ENCODE data around the gene STAT2. TPM values are rescaled to one million over a fixed set of nuclear protein-coding genes. Genes with fewer than 3 reads are reported as not detected.

STAT2 gene
- polyA plus RNA-seq, 1 donor (not counting 4 experiments of a cell fraction or from before 2014, with no cell fraction given): 95.8 TPM

- Histone ChIP-seq H3K4me1 (ENCODE audit: control insufficient read depth, extremely low read depth, insufficient read depth, low read length) (peaks cover 32% of the 10 kb centered on the region), H3K4me2 (ENCODE audit: control insufficient read depth, extremely low read depth, insufficient read depth, low read depth, low read length) (no peak overlapping the region), H3K9me1 (ENCODE audit: control insufficient read depth, extremely low read depth, insufficient read depth, low read length) (no peaks in the 10 kb centered on the region), H3K9me3 (ENCODE audit: control insufficient read depth, low read depth, low read length) (no peaks in the 10 kb centered on the region), H2AFZ (ENCODE audit: control insufficient read depth, low read length) (no peak overlapping the region), H3K36me3 (ENCODE audit: control insufficient read depth in 2 of 2, extremely low read depth in 1 of 2, insufficient read depth in 2 of 2, low read length in 2 of 2) (peaks cover 6 to 9% of the 10 kb centered on the region in 2 experiments), H3K27ac (ENCODE audit: control insufficient read depth, insufficient read depth, low read length) (no peak overlapping the region), H3K79me2 (ENCODE audit: control insufficient read depth, insufficient read depth, low read length) (peaks cover 67% of the 10 kb centered on the region), H3K9ac (ENCODE audit: control insufficient read depth, extremely low read depth, insufficient read depth, low read length) (no peak overlapping the region), H3K27me3 (ENCODE audit: control insufficient read depth, extremely low read depth, insufficient read depth, low read length) (no peaks in the 10 kb centered on the region), H4K20me1 (ENCODE audit: control insufficient read depth, extremely low read depth, insufficient read depth, low read length) (peaks cover 4% of the 10 kb centered on the region), H3K4me3 (ENCODE audit: control insufficient read depth in 2 of 3, extremely low read depth in 1 of 3, insufficient read depth in 2 of 3, low read depth in 1 of 3, low read length in 3 of 3) (no peak overlapping the region)
- TF ChIP-seq EZH2 (IDR thresholded peaks at IDR 0.05; ENCODE audit: low read length) (no peak), CTCF (optimal IDR thresholded peaks at IDR 0.05 in 1 of 3, IDR thresholded peaks at IDR 0.05 in 1 of 3, conservative IDR thresholded peaks at IDR 0.05 in 1 of 3; ENCODE audit: extremely low read depth in 1 of 3, insufficient read depth in 2 of 3, low read length in 3 of 3) (no peak)
- DNase-seq (ENCODE audit: low read depth, low spot score) (no peak), FAIRE-seq (no peak)
- dilution Hi-C loops (cut with MboI; ENCODE audit: extremely low pct_ligation_motif_present, low sequenced_read_pairs): no loop called here
Measured at GRCh38 chr12:56296295-56296694, 63.6 kb downstream of the STAT2 start.

GRCh38 chr12:56293795-56294194 lies 66.1 kb downstream of the STAT2 start:
- dilution Hi-C loops (cut with MboI; ENCODE audit: extremely low pct_ligation_motif_present, low sequenced_read_pairs): no loop called here
- H4K20me1 ChIP-seq (ENCODE audit: control insufficient read depth, extremely low read depth, insufficient read depth, low read length): peaks cover 4% of the 10 kb centered on the region
- H3K27me3 ChIP-seq (ENCODE audit: control insufficient read depth, extremely low read depth, insufficient read depth, low read length): no peaks in the 10 kb centered on the region

More at GRCh38 chr12:56293795-56294194, 66.1 kb downstream of the STAT2 start:
- H3K4me1 ChIP-seq (ENCODE audit: control insufficient read depth, extremely low read depth, insufficient read depth, low read length): peaks cover 25% of the 10 kb centered on the region
- no peak overlapping the region for H3K4me2 ChIP-seq (ENCODE audit: control insufficient read depth, extremely low read depth, insufficient read depth, low read depth, low read length)
- TF ChIP-seq CTCF (optimal IDR thresholded peaks at IDR 0.05 in 1 of 3, IDR thresholded peaks at IDR 0.05 in 1 of 3, conservative IDR thresholded peaks at IDR 0.05 in 1 of 3; ENCODE audit: extremely low read depth in 1 of 3, insufficient read depth in 2 of 3, low read length in 3 of 3): no peak
- no peak for TF ChIP-seq EZH2 (IDR thresholded peaks at IDR 0.05; ENCODE audit: low read length)
- peaks cover 9% of the 10 kb centered on the region in 2 experiments for H3K36me3 ChIP-seq (ENCODE audit: control insufficient read depth in 2 of 2, extremely low read depth in 1 of 2, insufficient read depth in 2 of 2, low read length in 2 of 2)
- H3K9me1 ChIP-seq (ENCODE audit: control insufficient read depth, extremely low read depth, insufficient read depth, low read length): no peaks in the 10 kb centered on the region
- DNase-seq (ENCODE audit: low read depth, low spot score): no peak
- no peak overlapping the region for H3K9ac ChIP-seq (ENCODE audit: control insufficient read depth, extremely low read depth, insufficient read depth, low read length)
- H3K79me2 ChIP-seq (ENCODE audit: control insufficient read depth, insufficient read depth, low read length): peaks cover 74% of the 10 kb centered on the region
- no peak overlapping the region for H3K4me3 ChIP-seq (ENCODE audit: control insufficient read depth in 2 of 3, extremely low read depth in 1 of 3, insufficient read depth in 2 of 3, low read depth in 1 of 3, low read length in 3 of 3)
- H2AFZ ChIP-seq (ENCODE audit: control insufficient read depth, low read length): no peak overlapping the region
- no peak overlapping the region for H3K27ac ChIP-seq (ENCODE audit: control insufficient read depth, insufficient read depth, low read length)
- FAIRE-seq: no peak
- no peaks in the 10 kb centered on the region for H3K9me3 ChIP-seq (ENCODE audit: control insufficient read depth, low read depth, low read length)

Small RNA genes lying within 50 kb of the gene (small RNA-seq; reads per million reads assigned to genes)
- 0.07 to 1.7 (median 0.25) reads per million in 3 experiments for gene RNU7-40P (ENCODE audit: insufficient read length in 3 of 3, low read depth in 3 of 3, low replicate concordance in 1 of 3)

Other genes with a start within 250 kb of the STAT2 start
- 7,566 to 10,481 TPM (median 10,062 TPM) in 3 replicates for gene RPL41, start 243.5 kb downstream of the STAT2 start, polyA plus RNA-seq
- 0.81 to 1.0 TPM (median 0.85 TPM) in 3 replicates for gene ZC3H10, start 241.8 kb downstream of the STAT2 start, polyA plus RNA-seq
- gene ESYT1, start 231.8 kb downstream of the STAT2 start, polyA plus RNA-seq: 140 to 205 TPM (median 141 TPM) in 3 replicates
- gene MYL6B, start 207.5 kb downstream of the STAT2 start, polyA plus RNA-seq: 42.3 to 44.9 TPM (median 44.9 TPM) in 3 replicates
- gene MYL6, start 201.7 kb downstream of the STAT2 start, polyA plus RNA-seq: 3,666 to 4,542 TPM (median 4,521 TPM) in 3 replicates
- gene SMARCC2, start 170.6 kb downstream of the STAT2 start, polyA plus RNA-seq: 23.3 to 37.6 TPM (median 32.5 TPM) in 3 replicates
- 42.2 to 62.0 TPM (median 49.7 TPM) in 3 replicates for gene RNF41, start 138.2 kb downstream of the STAT2 start, polyA plus RNA-seq
- 45.6 to 53.5 TPM (median 53.0 TPM) in 3 replicates for gene NABP2, start 135.8 kb downstream of the STAT2 start, polyA plus RNA-seq
- gene SLC39A5, start 130.1 kb downstream of the STAT2 start, polyA plus RNA-seq: 0.09 TPM in 1 of 3 replicates, not detected in the others
- 14.0 to 21.0 TPM (median 15.2 TPM) in 3 replicates for gene ANKRD52, start 101.7 kb downstream of the STAT2 start, polyA plus RNA-seq
- gene COQ10A, start 93.2 kb downstream of the STAT2 start, polyA plus RNA-seq: 7.5 to 12.1 TPM (median 11.6 TPM) in 3 replicates
- 54.3 to 197 TPM (median 105 TPM) in 3 replicates for gene CS, start 59.8 kb downstream of the STAT2 start, polyA plus RNA-seq
- gene CNPY2, start 44.1 kb downstream of the STAT2 start, polyA plus RNA-seq: 122 to 162 TPM (median 160 TPM) in 3 replicates
- gene PAN2, start 26.1 kb downstream of the STAT2 start, polyA plus RNA-seq: 20.0 to 26.3 TPM (median 26.2 TPM) in 3 replicates
- 0.68 to 1.6 TPM (median 1.5 TPM) in 3 replicates for gene IL23A, start 21.2 kb downstream of the STAT2 start, polyA plus RNA-seq
- not detected in 3 replicates for gene APOF, start 2.8 kb upstream of the STAT2 start, polyA plus RNA-seq
- gene TIMELESS, start 89.3 kb upstream of the STAT2 start, polyA plus RNA-seq: 1.4 to 3.5 TPM (median 2.6 TPM) in 3 replicates
- gene MIP, start 94.5 kb upstream of the STAT2 start, polyA plus RNA-seq: not detected in 3 replicates
- gene SPRYD4, start 108.5 kb upstream of the STAT2 start, polyA plus RNA-seq: 2.1 to 3.3 TPM (median 3.1 TPM) in 3 replicates
- 0.63 to 0.87 TPM (median 0.68 TPM) in 3 replicates for gene GLS2, start 128.1 kb upstream of the STAT2 start, polyA plus RNA-seq
- 46.2 to 83.0 TPM (median 64.5 TPM) in 3 replicates for gene RBMS2, start 161.7 kb upstream of the STAT2 start, polyA plus RNA-seq

All from keratinocyte (primary cell).